ENCODE results near the gene FOXP1.

- TF ChIP-seq CTCF (IDR thresholded peaks at IDR 0.05 in 4 of 5, conservative IDR thresholded peaks at IDR 0.05 in 1 of 5) (no peak), POLR2A (IDR thresholded peaks at IDR 0.05) (no peak)
Measured at GRCh38 chr3:71466483-71466882, 117.0 kb downstream of the FOXP1 start.
